Activated T-cell treated with anti-CD3 and anti-CD28 coated beads, Interleukin-2, amount 50 U/mL, for 72 hours (primary cell): ENCODE data around the gene RAI1. TPM values are rescaled to one million over a fixed set of nuclear protein-coding genes. Genes with fewer than 3 reads are reported as not detected.

Source experiments
- ATAC-seq, 2 donors: fragments of 150-1000 bp; cut with Tn5 transposase; replicated peaks in 1 of 2; 2 replicates each; pipeline ENCODE4 v1.10.0; 2021; ENCODE audit warnings: moderate library complexity in 2 of 2, mild to moderate bottlenecking in 1 of 2
- DNase-seq, 2 donors: peaks; one replicate each; pipeline ENCODE4 v3.0.0; 2021 to 2022; ENCODE audit warnings: mixed read lengths in 1 of 2
- H3K27ac Mint-ChIP-seq: one replicate; pipeline ENCODE4 v1.8.0; 2022; ENCODE audit warnings: mild to moderate bottlenecking, moderate library complexity, mixed read lengths
- H3K27me3 Mint-ChIP-seq: one replicate; pipeline ENCODE4 v1.8.0; 2022; ENCODE audit warnings: low read depth, mixed read lengths
- H3K36me3 Mint-ChIP-seq, 2 donors: one replicate each; pipeline ENCODE4 v1.8.0; 2022; ENCODE audit warnings: mixed read lengths in 2 of 2, mild to moderate bottlenecking in 1 of 2; ENCODE audit not compliant: insufficient read depth in 2 of 2
- H3K4me1 Mint-ChIP-seq: one replicate; pipeline ENCODE4 v1.8.0; 2022; ENCODE audit warnings: low read depth, mixed read lengths
- H3K4me3 Mint-ChIP-seq, 2 donors: one replicate each; pipeline ENCODE4 v1.8.0; 2022; ENCODE audit warnings: mild to moderate bottlenecking in 2 of 2, mixed read lengths in 2 of 2, moderate library complexity in 2 of 2
- H3K9me3 Mint-ChIP-seq, 2 donors: one replicate each; pipeline ENCODE4 v1.8.0; 2022; ENCODE audit warnings: mixed read lengths in 2 of 2
- total RNA-seq, 2 donors: library from RNA; stranded (reverse); gene quantifications; one replicate each; pipeline ENCODE4 v1.2.3, GENCODE V29; 2022

The RAI1 gene
- total RNA-seq, 2 donors from 2014 or later = 19.5 to 21.3 TPM

GRCh38 chr17:17723354-17724261 lies 42.4 kb downstream of the RAI1 start:
- Mint-ChIP-seq H3K36me3 (no peaks in the 10 kb centered on the region), H3K27ac (no peak overlapping the region), H3K9me3 (no peaks in the 10 kb centered on the region), H3K4me3 (peak overlapping the region; percentile 87 to 92), H3K4me1 (peaks cover 50% of the 10 kb centered on the region), H3K27me3 (peaks cover 35% of the 10 kb centered on the region)
- DNase-seq (peak; percentile 32 to 35), ATAC-seq (peak; percentile 50 to 62)

- peak; percentile 48 to 59 for ATAC-seq
- DNase-seq = peak; percentile 25 to 41
- Mint-ChIP-seq H3K36me3 (no peaks in the 10 kb centered on the region), H3K4me3 (peak overlapping the region; percentile 87 to 92), H3K27ac (no peak overlapping the region), H3K9me3 (no peaks in the 10 kb centered on the region), H3K4me1 (peaks cover 52% of the 10 kb centered on the region), H3K27me3 (peaks cover 35% of the 10 kb centered on the region)
These were observed 43.2 kb downstream of the RAI1 start for GRCh38 chr17:17724307-17725010.

- ATAC-seq = no peak
- H3K9me3 Mint-ChIP-seq = no peaks in the 10 kb centered on the region
- DNase-seq = no peak
- H3K4me3 Mint-ChIP-seq = peak overlapping the region in 1 of 2 donors; percentile 62
- H3K4me1 Mint-ChIP-seq = peaks cover 59% of the 10 kb centered on the region
- no peaks in the 10 kb centered on the region for H3K36me3 Mint-ChIP-seq
- H3K27me3 Mint-ChIP-seq = peaks cover 35% of the 10 kb centered on the region
- H3K27ac Mint-ChIP-seq = no peak overlapping the region
These were observed 43.9 kb downstream of the RAI1 start for GRCh38 chr17:17725011-17725751.

GRCh38 chr17:17725752-17726457 lies 44.6 kb downstream of the RAI1 start:
- no peaks in the 10 kb centered on the region for H3K9me3 Mint-ChIP-seq
- H3K4me3 Mint-ChIP-seq = no peak overlapping the region
- H3K36me3 Mint-ChIP-seq = no peaks in the 10 kb centered on the region
- H3K27me3 Mint-ChIP-seq = peaks cover 35% of the 10 kb centered on the region
- ATAC-seq = no peak
- no peak for DNase-seq
- H3K27ac Mint-ChIP-seq = no peak overlapping the region
- peaks cover 59% of the 10 kb centered on the region for H3K4me1 Mint-ChIP-seq

GRCh38 chr17:17726458-17727060 lies 45.3 kb downstream of the RAI1 start:
- Mint-ChIP-seq H3K36me3 (no peaks in the 10 kb centered on the region), H3K9me3 (no peaks in the 10 kb centered on the region), H3K4me1 (peaks cover 55% of the 10 kb centered on the region), H3K4me3 (peak overlapping the region in 1 of 2 donors; percentile 21), H3K27me3 (peaks cover 33% of the 10 kb centered on the region), H3K27ac (no peak overlapping the region)
- ATAC-seq = no peak
- no peak for DNase-seq

- no peaks in the 10 kb centered on the region for H3K9me3 Mint-ChIP-seq
- H3K27ac Mint-ChIP-seq = no peak overlapping the region
- H3K36me3 Mint-ChIP-seq = no peaks in the 10 kb centered on the region
- peaks cover 27% of the 10 kb centered on the region for H3K27me3 Mint-ChIP-seq
- ATAC-seq (no peak), DNase-seq (no peak)
- H3K4me1 Mint-ChIP-seq = peaks cover 49% of the 10 kb centered on the region
- H3K4me3 Mint-ChIP-seq = no peak overlapping the region
These were observed 45.9 kb downstream of the RAI1 start for GRCh38 chr17:17727111-17727659.

- Mint-ChIP-seq H3K27ac (no peak overlapping the region), H3K4me1 (peaks cover 44% of the 10 kb centered on the region), H3K9me3 (no peaks in the 10 kb centered on the region), H3K27me3 (peaks cover 17% of the 10 kb centered on the region), H3K36me3 (no peaks in the 10 kb centered on the region), H3K4me3 (no peak overlapping the region)
- DNase-seq (no peak), ATAC-seq (no peak)
These were observed 46.9 kb downstream of the RAI1 start for GRCh38 chr17:17728146-17728545.

GRCh38 chr17:17728550-17729251 lies 47.4 kb downstream of the RAI1 start:
- Mint-ChIP-seq H3K27me3 (peaks cover 12% of the 10 kb centered on the region), H3K4me1 (peaks cover 46% of the 10 kb centered on the region), H3K4me3 (no peak overlapping the region), H3K9me3 (no peaks in the 10 kb centered on the region), H3K36me3 (no peaks in the 10 kb centered on the region), H3K27ac (no peak overlapping the region)
- DNase-seq (no peak), ATAC-seq (no peak)

- no peak overlapping the region for H3K27ac Mint-ChIP-seq
- H3K4me3 Mint-ChIP-seq = no peak overlapping the region
- ATAC-seq = peak; percentile 84 to 90
- H3K9me3 Mint-ChIP-seq = no peaks in the 10 kb centered on the region
- peaks cover 4% of the 10 kb centered on the region for H3K27me3 Mint-ChIP-seq
- DNase-seq = peak; percentile 59
- no peaks in the 10 kb centered on the region for H3K36me3 Mint-ChIP-seq
- H3K4me1 Mint-ChIP-seq = peaks cover 43% of the 10 kb centered on the region
These were observed 48.5 kb downstream of the RAI1 start for GRCh38 chr17:17729620-17730249.

GRCh38 chr17:17730250-17730935 lies 49.1 kb downstream of the RAI1 start:
- no peaks in the 10 kb centered on the region for H3K36me3 Mint-ChIP-seq

GRCh38 chr17:17732444-17732843 lies 51.2 kb downstream of the RAI1 start:
- peaks cover 42% of the 10 kb centered on the region for H3K4me1 Mint-ChIP-seq
- no peak overlapping the region for H3K4me3 Mint-ChIP-seq
- H3K27me3 Mint-ChIP-seq = no peaks in the 10 kb centered on the region
- DNase-seq (no peak), ATAC-seq (no peak)
- no peaks in the 10 kb centered on the region for H3K36me3 Mint-ChIP-seq
- no peaks in the 10 kb centered on the region for H3K9me3 Mint-ChIP-seq
- no peak overlapping the region for H3K27ac Mint-ChIP-seq

More at GRCh38 chr17:17730250-17730935, 49.1 kb downstream of the RAI1 start:
- Mint-ChIP-seq H3K4me1 (peaks cover 45% of the 10 kb centered on the region), H3K4me3 (no peak overlapping the region), H3K9me3 (no peaks in the 10 kb centered on the region), H3K27ac (no peak overlapping the region), H3K27me3 (peaks cover 1% of the 10 kb centered on the region)
- ATAC-seq (no peak), DNase-seq (no peak)
